ENCODE results near the gene CDHR3. TPM values are rescaled to one million over a fixed set of nuclear protein-coding genes. Genes with fewer than 3 reads are reported as not detected.

The CDHR3 gene
- total RNA-seq, 1 experiment from 2014 or later: 3.3 TPM

GRCh38 chr7:106022193-106022821, 59.2 kb downstream of the CDHR3 start:
- no peak overlapping the region for H4K8ac ChIP-seq (replicated peaks; ENCODE audit: insufficient read length, low read depth, low read length)
- H2BK5ac ChIP-seq (ENCODE audit: insufficient read length, low read length): no peak overlapping the region
- no peak overlapping the region for H2BK12ac ChIP-seq (ENCODE audit: insufficient read length, low read depth, low read length)
- H3K4me1 ChIP-seq (ENCODE audit: insufficient read depth, low read length): peaks cover 4% of the 10 kb centered on the region; the same call in 1 of the 2 replicates
- no peaks in the 10 kb centered on the region for H4K20me1 ChIP-seq (ENCODE audit: control insufficient read depth, insufficient read depth, insufficient read length)
- H3K23me2 ChIP-seq (ENCODE audit: insufficient read length, low read depth, low read length, poor library complexity, severe bottlenecking): no peaks in the 10 kb centered on the region
- H3K79me2 ChIP-seq (ENCODE audit: insufficient read depth, low read length): no peaks in the 10 kb centered on the region
- H3K4me2 ChIP-seq (ENCODE audit: insufficient read depth, insufficient read length, low read length): no peak overlapping the region
- no peak overlapping the region for H2BK20ac ChIP-seq (ENCODE audit: low read depth, low read length, poor library complexity, severe bottlenecking)
- no peak overlapping the region for H2BK15ac ChIP-seq (ENCODE audit: low read depth, low read length)
- no peak overlapping the region for H2AK5ac ChIP-seq (ENCODE audit: insufficient read length, low read length)
- H2BK120ac ChIP-seq (ENCODE audit: low read depth, low read length, poor library complexity, severe bottlenecking): no peak overlapping the region
- no peak overlapping the region for H4K5ac ChIP-seq (ENCODE audit: insufficient read length, low read depth, low read length)
- Mint-ChIP-seq H3K9me3 (no peaks in the 10 kb centered on the region), H3K4me3 (no peak overlapping the region), H3K27me3 (ENCODE audit: low read depth) (no peaks in the 10 kb centered on the region), H3K36me3 (ENCODE audit: insufficient read depth in 1 of 3, low read depth in 3 of 3) (no peaks in the 10 kb centered on the region; a peak in 1 of 7 replicates), H3K27ac (no peak overlapping the region; a peak in 1 of 7 replicates), H3K4me1 (peaks cover 13 to 16% of the 10 kb centered on the region in 2 experiments)
- no peak overlapping the region for H3K14ac ChIP-seq (ENCODE audit: insufficient read depth, low read length)
- no peak overlapping the region for H3K27ac ChIP-seq (ENCODE audit: insufficient read length, low read depth, low read length)
- 100% methylated on average over 1 of the region's 8 CpGs for WGBS (ENCODE audit: extremely low coverage, insufficient read length, low lambda C conversion rate)
- no peaks in the 10 kb centered on the region for H3K9me3 ChIP-seq (ENCODE audit: control insufficient read depth, low read depth, low read length)
- H3K23ac ChIP-seq (ENCODE audit: insufficient read length, low read depth, low read length): no peak overlapping the region
- no peak overlapping the region for H2AFZ ChIP-seq (ENCODE audit: low read length)
- no peak overlapping the region for H4K91ac ChIP-seq (ENCODE audit: insufficient read length, low read depth, low read length)
- H3K79me1 ChIP-seq (ENCODE audit: insufficient read depth, low read depth, low read length, poor library complexity, severe bottlenecking): no peaks in the 10 kb centered on the region
- H3K27me3 ChIP-seq (ENCODE audit: insufficient read depth, low read length): no peaks in the 10 kb centered on the region; the same call in 1 of the 2 replicates
- no peak overlapping the region for H3K18ac ChIP-seq (ENCODE audit: insufficient read length, low read depth, low read length)
- H3T11ph ChIP-seq (ENCODE audit: low read length): no peak overlapping the region
- no peak for TF ChIP-seq CTCF (conservative IDR thresholded peaks at IDR 0.05)
- no peak overlapping the region for H3K4ac ChIP-seq (ENCODE audit: low read depth, low read length)
- no peak overlapping the region for H3K9ac ChIP-seq (ENCODE audit: extremely low read depth, insufficient read length, low read length)
- no peak for DNase-seq
- H3K56ac ChIP-seq (ENCODE audit: insufficient read length, low read depth, low read length): no peak overlapping the region

All from H9 (cell line).